ENCODE measurements around the gene L3MBTL4. TPM values are rescaled to one million over a fixed set of nuclear protein-coding genes. Genes with fewer than 3 reads are reported as not detected.

Gene L3MBTL4
- total RNA-seq, 1 donor from 2014 or later = 0.34 TPM

- Histone ChIP-seq H3K9ac (no peak overlapping the region), H3K36me3 (no peaks in the 10 kb centered on the region), H3F3A (ENCODE audit: low read depth) (no peaks in the 10 kb centered on the region), H3K4me1 (peaks cover 10% of the 10 kb centered on the region), H3K4me3 (no peak overlapping the region), H3K4me2 (no peak overlapping the region), H3K27ac (no peak overlapping the region), H4K20me1 (ENCODE audit: low read depth) (no peaks in the 10 kb centered on the region), H3K79me2 (ENCODE audit: low read depth) (no peaks in the 10 kb centered on the region), H3K27me3 (no peaks in the 10 kb centered on the region), H3K9me3 (ENCODE audit: low read depth) (no peaks in the 10 kb centered on the region), H2AFZ (replicated peaks) (no peak overlapping the region)
- peaks cover 30% of the 10 kb centered on the region for H3K4me1 Mint-ChIP-seq
- TF ChIP-seq EZH2phosphoT487 (IDR thresholded peaks at IDR 0.05) (no peak), EZH2 (IDR thresholded peaks at IDR 0.05) (no peak)
- TF ChIP-seq, protein P1, sequence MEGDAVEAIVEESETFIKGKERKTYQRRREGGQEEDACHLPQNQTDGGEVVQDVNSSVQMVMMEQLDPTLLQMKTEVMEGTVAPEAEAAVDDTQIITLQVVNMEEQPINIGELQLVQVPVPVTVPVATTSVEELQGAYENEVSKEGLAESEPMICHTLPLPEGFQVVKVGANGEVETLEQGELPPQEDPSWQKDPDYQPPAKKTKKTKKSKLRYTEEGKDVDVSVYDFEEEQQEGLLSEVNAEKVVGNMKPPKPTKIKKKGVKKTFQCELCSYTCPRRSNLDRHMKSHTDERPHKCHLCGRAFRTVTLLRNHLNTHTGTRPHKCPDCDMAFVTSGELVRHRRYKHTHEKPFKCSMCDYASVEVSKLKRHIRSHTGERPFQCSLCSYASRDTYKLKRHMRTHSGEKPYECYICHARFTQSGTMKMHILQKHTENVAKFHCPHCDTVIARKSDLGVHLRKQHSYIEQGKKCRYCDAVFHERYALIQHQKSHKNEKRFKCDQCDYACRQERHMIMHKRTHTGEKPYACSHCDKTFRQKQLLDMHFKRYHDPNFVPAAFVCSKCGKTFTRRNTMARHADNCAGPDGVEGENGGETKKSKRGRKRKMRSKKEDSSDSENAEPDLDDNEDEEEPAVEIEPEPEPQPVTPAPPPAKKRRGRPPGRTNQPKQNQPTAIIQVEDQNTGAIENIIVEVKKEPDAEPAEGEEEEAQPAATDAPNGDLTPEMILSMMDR (IDR thresholded peaks at IDR 0.05) = no peak
- no peak overlapping the region for H3K27ac Mint-ChIP-seq
- H3K4me3 Mint-ChIP-seq = no peak overlapping the region
- H3K27me3 Mint-ChIP-seq (ENCODE audit: insufficient read depth, low read depth) = no peaks in the 10 kb centered on the region
- no peak for DNase-seq (ENCODE audit: low spot score)
- no peaks in the 10 kb centered on the region for H3K36me3 Mint-ChIP-seq
- H3K9me3 Mint-ChIP-seq = no peaks in the 10 kb centered on the region
Observed at GRCh38 chr18:5961097-5961827, 453.4 kb downstream of the L3MBTL4 start.

DNA sequence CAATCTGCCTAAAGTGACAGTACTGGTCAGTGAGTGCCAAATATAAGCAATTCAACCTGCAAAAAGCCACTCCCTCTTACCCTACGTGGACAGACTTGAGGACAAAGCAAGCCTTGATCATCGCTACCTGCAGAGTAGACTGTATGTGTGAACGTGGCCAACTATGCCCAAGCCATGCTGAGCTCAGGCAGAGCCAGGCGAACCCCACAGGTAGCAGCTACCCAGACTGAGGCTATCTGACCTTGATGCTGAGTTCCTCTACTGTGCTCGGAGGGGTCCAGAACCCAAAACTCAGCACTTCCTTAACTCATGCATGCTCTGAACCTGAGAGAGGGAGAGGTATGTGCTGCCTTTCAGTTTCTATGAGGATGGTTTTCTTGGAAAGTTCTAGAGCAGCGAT, 455.9 kb downstream of the L3MBTL4 start:
- Mint-ChIP-seq H3K4me1 (peaks cover 8% of the 10 kb centered on the region), H3K4me3 (no peak overlapping the region), H3K27me3 (ENCODE audit: insufficient read depth, low read depth) (no peaks in the 10 kb centered on the region), H3K9me3 (no peaks in the 10 kb centered on the region), H3K36me3 (no peaks in the 10 kb centered on the region), H3K27ac (no peak overlapping the region)
- H2AFZ ChIP-seq (replicated peaks) = no peak overlapping the region
- no peaks in the 10 kb centered on the region for H3K27me3 ChIP-seq
- H3K9ac ChIP-seq = no peak overlapping the region
- H3K79me2 ChIP-seq (ENCODE audit: low read depth) = no peaks in the 10 kb centered on the region
- H3K27ac ChIP-seq = no peak overlapping the region
- H3K36me3 ChIP-seq = no peaks in the 10 kb centered on the region
- no peaks in the 10 kb centered on the region for H3K9me3 ChIP-seq (ENCODE audit: low read depth)
- H3K4me2 ChIP-seq = no peak overlapping the region
- DNase-seq (ENCODE audit: low spot score) = no peak
- no peaks in the 10 kb centered on the region for H3K4me1 ChIP-seq
- no peaks in the 10 kb centered on the region for H4K20me1 ChIP-seq (ENCODE audit: low read depth)
- no peaks in the 10 kb centered on the region for H3F3A ChIP-seq (ENCODE audit: low read depth)
- H3K4me3 ChIP-seq = no peak overlapping the region
- TF ChIP-seq EZH2phosphoT487 (IDR thresholded peaks at IDR 0.05) = no peak
- TF ChIP-seq, protein P1 (IDR thresholded peaks at IDR 0.05) = no peak

- no peaks in the 10 kb centered on the region for H3K27me3 Mint-ChIP-seq (ENCODE audit: insufficient read depth, low read depth)
- H3K9me3 Mint-ChIP-seq = no peaks in the 10 kb centered on the region
Observed at GRCh38 chr18:5955861-5956260, 458.9 kb downstream of the L3MBTL4 start.

More at GRCh38 chr18:5955861-5956260, 458.9 kb downstream of the L3MBTL4 start:
- H3K4me3 Mint-ChIP-seq = no peak overlapping the region
- Histone ChIP-seq H3K36me3 (no peaks in the 10 kb centered on the region), H4K20me1 (ENCODE audit: low read depth) (no peaks in the 10 kb centered on the region), H3K4me3 (no peak overlapping the region), H3K4me2 (no peak overlapping the region), H3K9ac (no peak overlapping the region), H3K4me1 (peaks cover 5% of the 10 kb centered on the region), H3K9me3 (ENCODE audit: low read depth) (no peaks in the 10 kb centered on the region), H3K27ac (no peak overlapping the region), H3K79me2 (ENCODE audit: low read depth) (no peaks in the 10 kb centered on the region), H3K27me3 (no peaks in the 10 kb centered on the region), H2AFZ (replicated peaks) (no peak overlapping the region), H3F3A (ENCODE audit: low read depth) (no peaks in the 10 kb centered on the region)
- no peak for DNase-seq (ENCODE audit: low spot score)
- no peak for TF ChIP-seq EZH2 (IDR thresholded peaks at IDR 0.05)
- no peak for TF ChIP-seq EZH2phosphoT487 (IDR thresholded peaks at IDR 0.05)
- TF ChIP-seq, protein P1 (IDR thresholded peaks at IDR 0.05) = no peak
- H3K27ac Mint-ChIP-seq = peak overlapping the region; percentile 25
- no peaks in the 10 kb centered on the region for H3K4me1 Mint-ChIP-seq
- H3K36me3 Mint-ChIP-seq = no peaks in the 10 kb centered on the region

Measured in neural progenitor cell (in vitro differentiated cells).